B cell (primary cell): ENCODE data around the gene TMSB4X. TPM values are rescaled to one million over a fixed set of nuclear protein-coding genes. Genes with fewer than 3 reads are reported as not detected.

Source experiments
- ATAC-seq: fragments of 200-7000 bp; cut with Tn5 transposase; one replicate; pipeline ENCODE4 v1.10.0; 2021; ENCODE audit warnings: low read depth, mild to moderate bottlenecking, moderate number of reproducible peaks, moderate library complexity
- CTCF ChIA-PET: fragments of 350-600 bp; sonication (Branson Sonifier 250); formaldehyde crosslinking; loops from one replicate; lab custom pipeline; 2021; ENCODE audit warnings: antibody characterized with exemption, inconsistent platforms; lab: Charles Lee
- POLR2A ChIA-PET: fragments of 350-600 bp; sonication (Branson Sonifier 250); formaldehyde crosslinking; loops from one replicate; lab custom pipeline; 2021; ENCODE audit warnings: antibody characterized with exemption; lab: Charles Lee
- DNase-seq: peaks from one replicate; pipeline ENCODE4 v3.0.0; 2013
- H2AFZ ChIP-seq: 2 replicates; pipeline ENCODE4 v1.6.1; 2012; ENCODE audit warnings: mild to moderate bottlenecking, low read depth, low read length; ENCODE audit not compliant: insufficient read depth, poor library complexity, severe bottlenecking
- H3K27ac ChIP-seq, 2 donors: 1 replicate in 1 of 2; 2 replicates in 1 of 2; pipeline ENCODE4 v1.5.1; 2012 to 2013; ENCODE audit warnings: low read length in 2 of 2, mild to moderate bottlenecking in 2 of 2, moderate library complexity in 1 of 2
- H3K27me3 ChIP-seq, 4 experiments: fragments of 200-600 bp in 1 of 4; sonication (generic) in 1 of 4; replicated peaks in 1 of 4; 1 replicate in 2 of 4; 2 replicates in 2 of 4; pipeline versions ENCODE4 v1.6.1 to v1.7.0; 2013 to 2016; ENCODE audit warnings: low read length in 3 of 4, mild to moderate bottlenecking in 2 of 4, mixed read lengths in 1 of 4, moderate library complexity in 1 of 4; ENCODE audit not compliant: insufficient read depth in 4 of 4, control insufficient read depth in 3 of 4; ENCODE audit errors: control extremely low read depth in 1 of 4
- H3K36me3 ChIP-seq, 2 experiments: replicated peaks in 1 of 2; 1 replicate in 1 of 2; 2 replicates in 1 of 2; pipeline versions ENCODE4 v1.6.1 to v1.7.1; 2013; ENCODE audit warnings: low read length in 1 of 2; ENCODE audit not compliant: insufficient read depth in 2 of 2, control insufficient read depth in 1 of 2; ENCODE audit errors: control extremely low read depth in 1 of 2, extremely low read depth in 1 of 2
- H3K4me1 ChIP-seq, 2 donors: fragments of 200-600 bp in 1 of 2; sonication (generic) in 1 of 2; 1 replicate in 1 of 2; 2 replicates in 1 of 2; pipeline versions ENCODE4 v1.5.1 to v1.6.1; 2013 to 2017; ENCODE audit warnings: low read length in 2 of 2; ENCODE audit not compliant: control insufficient read depth in 2 of 2, insufficient read depth in 2 of 2
- H3K4me2 ChIP-seq: replicated peaks from 2 replicates; pipeline ENCODE3; 2012; ENCODE audit warnings: mild to moderate bottlenecking, low read depth, low read length; ENCODE audit not compliant: poor library complexity, severe bottlenecking
- H3K4me3 ChIP-seq, 5 experiments: fragments of 200-600 bp in 1 of 5; sonication (generic) in 1 of 5; 1 replicate in 3 of 5; 2 replicates in 2 of 5; pipeline versions ENCODE4 v1.5.1 to v1.7.0; 2011 to 2016; ENCODE audit warnings: low read length in 4 of 5, mild to moderate bottlenecking in 4 of 5, low read depth in 2 of 5, control low read depth in 1 of 5, moderate library complexity in 1 of 5; ENCODE audit not compliant: insufficient read depth in 1 of 5; ENCODE audit errors: control extremely low read depth in 1 of 5, extremely low read depth in 1 of 5
- H3K79me2 ChIP-seq: fragments of 200-600 bp; sonication (generic); one replicate; pipeline ENCODE4 v1.6.0; 2016; ENCODE audit warnings: low read length; ENCODE audit not compliant: control insufficient read depth, insufficient read depth
- H3K9ac ChIP-seq: fragments of 200-600 bp; sonication (generic); 2 replicates; pipeline ENCODE4 v1.6.1; 2017; ENCODE audit warnings: mild to moderate bottlenecking, low read length, moderate library complexity
- H3K9me3 ChIP-seq, 3 donors: one replicate each; pipeline versions ENCODE4 v1.6.1 to v1.7.1; 2013; ENCODE audit warnings: low read length in 2 of 3; ENCODE audit not compliant: control insufficient read depth in 2 of 3, insufficient read depth in 1 of 3; ENCODE audit errors: control extremely low read depth in 1 of 3
- H4K20me1 ChIP-seq: 2 replicates; pipeline ENCODE4 v1.6.0; 2012; ENCODE audit warnings: mild to moderate bottlenecking, low read length; ENCODE audit not compliant: insufficient read depth, control insufficient read depth, poor library complexity, severe bottlenecking
- H3K27ac Mint-ChIP-seq: one replicate; pipeline ENCODE4 v1.8.0; 2021; ENCODE audit warnings: mixed read lengths
- H3K27me3 Mint-ChIP-seq: one replicate; pipeline ENCODE4 v1.8.0; 2021; ENCODE audit warnings: mixed read lengths
- H3K4me1 Mint-ChIP-seq: one replicate; pipeline ENCODE4 v1.8.0; 2021; ENCODE audit warnings: mixed read lengths
- H3K4me3 Mint-ChIP-seq: one replicate; pipeline ENCODE4 v1.8.0; 2021; ENCODE audit warnings: mixed read lengths
- H3K9me3 Mint-ChIP-seq: one replicate; pipeline ENCODE4 v1.8.0; 2022; ENCODE audit warnings: mixed read lengths; ENCODE audit not compliant: insufficient read depth
- CTCF ChIP-seq: fragments of 200-600 bp; IDR thresholded peaks from one replicate; pipeline ENCODE4 v1.8.0; 2022; ENCODE audit warnings: antibody characterized with exemption, mild to moderate bottlenecking
- EZH2 ChIP-seq: IDR thresholded peaks from 2 replicates; pipeline ENCODE4 v1.6.1; 2012; ENCODE audit warnings: borderline replicate concordance, low read depth, mild to moderate bottlenecking, moderate library complexity, low read length; ENCODE audit not compliant: insufficient read depth, poor library complexity, severe bottlenecking
- WGBS: methylation state at CpG from one replicate; pipeline ENCODE4 v1.1.5; 2013; ENCODE audit warnings: missing lambda C conversion rate; ENCODE audit not compliant: insufficient coverage; 5-methylcytosine and 5-hydroxymethylcytosine counted together
- intact Hi-C: fragments of 100-400 bp; cut with micrococcal nuclease; formaldehyde crosslinking; loops from one replicate; pipeline ENCODE4 v1.10.0; 2022
- polyA plus RNA-seq: library from polyadenylated mRNA; depleted of rRNA; stranded (reverse); fragments of >200 nt; gene quantifications from 2 replicates; pipeline ENCODE4 v1.2.3, GENCODE V29; 2012
- total RNA-seq, 2 donors: library from RNA; stranded (reverse); fragments of 120-200 nt in 1 of 2; gene quantifications; 1 replicate in 1 of 2; 2 replicates in 1 of 2; pipeline versions ENCODE4 v1.2.3 to v1.2.4, GENCODE V29; 2013 to 2022

TMSB4X gene
- total and polyA plus RNA-seq, 2 donors (not counting 1 experiment from before 2014, with no cell fraction given) = 2,550 to 4,850 TPM

GRCh38 chrX:12961196-12961718 is 13.7 kb upstream of the TMSB4X start:
- peaks cover 0 to under 1% (median 0%) of the 10 kb centered on the region in 4 experiments for H3K27me3 ChIP-seq
- H3K4me3 ChIP-seq = no peak overlapping the region
- intact Hi-C loops = no loop called here
- no peaks in the 10 kb centered on the region for H3K36me3 ChIP-seq
- H3K4me2 ChIP-seq = peak overlapping the region; percentile 19
- no peak overlapping the region for H3K27ac ChIP-seq
- WGBS = no CpG with 5 or more reads among the region's 2 CpGs
- DNase-seq (peak; percentile 33), ATAC-seq (no peak)
- peaks cover 27% of the 10 kb centered on the region for H3K79me2 ChIP-seq
- H3K27me3 Mint-ChIP-seq = no peaks in the 10 kb centered on the region
- CTCF ChIA-PET = interaction anchor here (0.8 to 1.5 kb wide), 2 partner anchors 14 kb away, joined by 3 read pairs; no protein-coding TSS in a partner anchor
- no peak overlapping the region for H3K9ac ChIP-seq
- H3K4me1 ChIP-seq = peaks cover 52 to 54% of the 10 kb centered on the region in 2 donors
- H4K20me1 ChIP-seq = no peaks in the 10 kb centered on the region
- TF ChIP-seq CTCF = peak; percentile 22
- TF ChIP-seq EZH2 = no peak
- H3K9me3 Mint-ChIP-seq = no peaks in the 10 kb centered on the region
- peak overlapping the region; percentile 34 for H3K4me3 Mint-ChIP-seq
- H3K27ac Mint-ChIP-seq = peak overlapping the region; percentile 82
- POLR2A ChIA-PET = interaction anchor here (6.7 kb wide), 1 partner anchor 12 kb away, joined by 136 read pairs; the partner anchor contains the start of gene TMSB4X
- H2AFZ ChIP-seq = no peak overlapping the region
- no peaks in the 10 kb centered on the region for H3K9me3 ChIP-seq
- peaks cover 53% of the 10 kb centered on the region for H3K4me1 Mint-ChIP-seq

GRCh38 chrX:12962041-12962504 is 12.8 kb upstream of the TMSB4X start:
- Histone ChIP-seq H3K9ac (no peak overlapping the region), H3K4me3 (no peak overlapping the region), H3K4me2 (peak overlapping the region; percentile 19), H3K79me2 (peaks cover 30% of the 10 kb centered on the region), H3K27me3 (peaks cover 0 to 4% (median 0%) of the 10 kb centered on the region in 4 experiments), H3K4me1 (peaks cover 46 to 49% of the 10 kb centered on the region in 2 donors), H2AFZ (no peak overlapping the region), H3K36me3 (no peaks in the 10 kb centered on the region), H4K20me1 (no peaks in the 10 kb centered on the region), H3K27ac (no peak overlapping the region), H3K9me3 (no peaks in the 10 kb centered on the region)
- no peak for TF ChIP-seq EZH2
- no peak for TF ChIP-seq CTCF
- Mint-ChIP-seq H3K27ac (peak overlapping the region; percentile 82), H3K27me3 (no peaks in the 10 kb centered on the region), H3K4me3 (peak overlapping the region; percentile 59), H3K4me1 (peaks cover 52% of the 10 kb centered on the region), H3K9me3 (no peaks in the 10 kb centered on the region)
- ChIA-PET POLR2A (no interaction called here), CTCF (interaction anchor here (0.8 kb wide), 1 partner anchor 15 kb away, joined by 3 read pairs; no protein-coding TSS in a partner anchor)
- WGBS = 47% methylated on average over 3 of the region's 4 CpGs
- intact Hi-C loops = no loop called here
- ATAC-seq = no peak
- no peak for DNase-seq
